H1 (cell line): Measurements from ENCODE around the gene GADD45GIP1. TPM values are rescaled to one million over a fixed set of nuclear protein-coding genes. Genes with fewer than 3 reads are reported as not detected.

Experiments
- CTBP2 ChIP-seq: IDR thresholded peaks from 2 replicates; pipeline ENCODE4 v1.7.0; 2011; ENCODE audit warnings: borderline replicate concordance, mild to moderate bottlenecking, moderate library complexity, mixed read lengths, low read length; ENCODE audit not compliant: insufficient read depth, insufficient read length
- KDM4A ChIP-seq: IDR thresholded peaks from one replicate; pipeline ENCODE4 v1.7.1; 2012; ENCODE audit warnings: low read depth, mild to moderate bottlenecking, moderate library complexity, low read length, inconsistent platforms; ENCODE audit not compliant: severe bottlenecking
- KDM5A ChIP-seq: fragments of 200-600 bp; IDR thresholded peaks from 2 replicates; pipeline ENCODE4 v1.7.1; 2012; ENCODE audit warnings: mild to moderate bottlenecking, low read length, inconsistent platforms, mixed read lengths
- RNF2 ChIP-seq: fragments of 200-900, 300-1000 bp; sonication (generic); IDR thresholded peaks from 2 replicates; pipeline ENCODE4 v1.7.1; 2016; ENCODE audit warnings: borderline replicate concordance, low read depth, mild to moderate bottlenecking, antibody characterized with exemption, low read length; ENCODE audit not compliant: poor library complexity, severe bottlenecking; ENCODE audit errors: missing control alignments
- SAP30 ChIP-seq: fragments of 300-600 bp; sonication (generic); IDR thresholded peaks from 2 replicates; pipeline ENCODE4 v1.7.1; 2012; ENCODE audit warnings: low read length, moderate library complexity, mild to moderate bottlenecking, inconsistent platforms; ENCODE audit not compliant: insufficient read depth, insufficient replicate concordance
- TEAD4 ChIP-seq: IDR thresholded peaks from 2 replicates; pipeline ENCODE4 v1.6.1; 2012; ENCODE audit warnings: low read depth, low read length, inconsistent platforms, mixed read lengths
- polyA plus RNA-seq, 7 experiments: library from polyadenylated mRNA; depleted of rRNA in 3 of 7; stranded (reverse) in 5 of 7; unstranded in 2 of 7; fragments of >200 nt in 5 of 7; fragments of 200-250 nt in 2 of 7; gene quantifications; 1 replicate in 5 of 7; 2 replicates in 1 of 7; 4 replicates in 1 of 7; pipeline versions ENCODE4 v1.2.1 to v1.2.3, GENCODE V29; 2011 to 2013; ENCODE audit warnings: missing spikeins in 2 of 7, mixed read lengths in 2 of 7
- total RNA-seq: library from RNA; stranded (reverse); fragmentation: NEBNext Ultra II Directional; extraction: Animal tissue kit (Norgen Biotek cat#: 25700); gene quantifications from 2 replicates; pipeline ENCODE4 v1.2.1, GENCODE V29; 2021
- TF ChIP-seq, protein P1 (sequence below): IDR thresholded peaks from 2 replicates; pipeline ENCODE4 v1.6.1; 2012; ENCODE audit warnings: inconsistent platforms

The GADD45GIP1 gene
- total and polyA plus RNA-seq, 2 of the 8 experiments (the other 6 are each of a cell fraction or from before 2014, with no cell fraction given) = 42.2 to 42.6 TPM

DNA sequence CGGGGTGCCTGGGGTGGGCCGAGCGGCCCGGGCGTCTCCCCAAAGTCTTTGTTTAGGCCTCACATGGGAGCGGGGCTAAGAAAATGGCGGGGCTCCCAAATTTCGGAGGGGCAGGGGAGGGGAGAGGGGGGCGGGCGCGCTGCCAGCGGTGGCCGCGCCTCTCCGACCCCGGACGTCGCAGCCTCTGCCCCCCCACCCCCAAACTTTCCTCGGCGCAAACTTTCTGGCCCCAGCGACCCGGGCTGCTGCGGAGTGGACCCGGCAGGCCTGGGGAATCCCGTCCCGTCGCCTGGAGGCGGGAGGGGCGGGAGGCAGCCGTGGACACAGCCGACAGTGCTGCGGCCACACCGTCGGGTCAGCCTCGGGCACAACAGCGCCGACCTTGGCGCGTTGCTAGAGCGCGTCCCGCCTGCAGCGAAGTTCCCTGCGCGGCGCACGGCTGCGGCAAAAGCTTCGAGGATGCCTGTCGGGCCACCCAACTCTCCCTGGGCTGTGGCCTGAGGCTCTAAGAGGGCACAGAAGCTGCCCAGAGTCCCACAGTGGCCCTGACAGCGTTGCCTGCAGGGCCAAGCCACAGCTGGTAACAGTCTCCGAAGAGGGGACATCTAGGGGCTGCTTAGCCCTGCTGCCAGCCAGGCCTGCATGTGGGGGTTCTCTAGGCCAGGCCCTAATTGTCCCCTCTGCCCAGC lies 39.5 kb upstream of the GADD45GIP1 start (continued):
- TF ChIP-seq KDM4A (no peak), CTBP2 (peak; percentile 54), TEAD4 (no peak), SAP30 (no peak), RNF2 (peak; percentile 59), KDM5A (no peak)
- TF ChIP-seq, protein P1, sequence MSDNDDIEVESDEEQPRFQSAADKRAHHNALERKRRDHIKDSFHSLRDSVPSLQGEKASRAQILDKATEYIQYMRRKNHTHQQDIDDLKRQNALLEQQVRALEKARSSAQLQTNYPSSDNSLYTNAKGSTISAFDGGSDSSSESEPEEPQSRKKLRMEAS = peak; percentile 73
